Measurements from ENCODE around the gene ANKRD23.

DNA sequence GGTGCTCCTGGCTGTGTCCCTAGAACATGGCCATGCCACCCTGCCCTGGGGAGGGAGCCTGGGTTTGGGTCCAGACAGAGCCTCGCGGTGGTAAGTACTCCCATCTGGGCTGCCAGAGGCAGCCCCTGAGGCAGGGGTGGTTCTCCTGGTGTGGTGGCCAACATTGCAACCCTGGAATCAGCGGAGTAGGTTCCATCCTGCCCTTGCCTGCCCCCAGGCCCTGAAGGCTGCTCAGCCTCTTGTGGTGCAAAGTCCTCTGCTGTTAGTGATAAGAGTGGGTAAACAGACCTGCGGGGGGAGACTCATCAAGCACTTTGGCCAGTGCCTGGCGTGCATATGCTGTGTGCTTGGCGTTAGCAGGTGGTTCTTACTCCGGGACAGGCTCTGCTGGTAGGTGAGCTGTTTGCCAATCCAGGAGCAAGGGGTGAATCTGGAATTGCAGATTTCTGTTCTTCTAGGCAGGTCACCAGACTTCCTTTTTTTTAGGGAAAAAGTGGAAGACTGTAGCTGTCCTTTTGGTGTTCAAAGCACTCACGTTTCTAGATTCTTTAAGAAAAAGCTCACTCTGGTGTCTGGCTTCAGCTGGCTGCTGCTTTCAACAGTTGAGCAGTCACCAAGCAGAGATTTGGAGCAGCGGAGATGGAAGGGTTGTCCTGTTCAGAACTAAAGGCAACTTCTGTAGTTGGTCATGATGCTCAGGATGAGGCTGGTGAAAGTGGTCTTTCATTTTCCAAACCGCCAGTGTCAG is 24.5 kb downstream of the ANKRD23 start:
- TF ChIP-seq, protein P1, sequence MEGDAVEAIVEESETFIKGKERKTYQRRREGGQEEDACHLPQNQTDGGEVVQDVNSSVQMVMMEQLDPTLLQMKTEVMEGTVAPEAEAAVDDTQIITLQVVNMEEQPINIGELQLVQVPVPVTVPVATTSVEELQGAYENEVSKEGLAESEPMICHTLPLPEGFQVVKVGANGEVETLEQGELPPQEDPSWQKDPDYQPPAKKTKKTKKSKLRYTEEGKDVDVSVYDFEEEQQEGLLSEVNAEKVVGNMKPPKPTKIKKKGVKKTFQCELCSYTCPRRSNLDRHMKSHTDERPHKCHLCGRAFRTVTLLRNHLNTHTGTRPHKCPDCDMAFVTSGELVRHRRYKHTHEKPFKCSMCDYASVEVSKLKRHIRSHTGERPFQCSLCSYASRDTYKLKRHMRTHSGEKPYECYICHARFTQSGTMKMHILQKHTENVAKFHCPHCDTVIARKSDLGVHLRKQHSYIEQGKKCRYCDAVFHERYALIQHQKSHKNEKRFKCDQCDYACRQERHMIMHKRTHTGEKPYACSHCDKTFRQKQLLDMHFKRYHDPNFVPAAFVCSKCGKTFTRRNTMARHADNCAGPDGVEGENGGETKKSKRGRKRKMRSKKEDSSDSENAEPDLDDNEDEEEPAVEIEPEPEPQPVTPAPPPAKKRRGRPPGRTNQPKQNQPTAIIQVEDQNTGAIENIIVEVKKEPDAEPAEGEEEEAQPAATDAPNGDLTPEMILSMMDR (conservative IDR thresholded peaks at IDR 0.05 in 1 of 2, IDR thresholded peaks at IDR 0.05 in 1 of 2; ENCODE audit: extremely low read depth in 1 of 2, insufficient read depth in 1 of 2, low read depth in 1 of 2, low read length in 2 of 2) = no peak
- TF ChIP-seq EZH2 (IDR thresholded peaks at IDR 0.05; ENCODE audit: borderline replicate concordance, low read length) = no peak

All from mammary epithelial cell (primary cell).